GM19452 (cell line): ENCODE measurements around the gene NLRP9.
"Not testable (repeated sequence)": the region's sequence is repeated elsewhere in the genome, so short reads cannot be mapped to it uniquely, and the experiment has no call there.

ENCODE experiments used
- ATAC-seq: cut with Tn5 transposase; IDR thresholded peaks from one replicate; pipeline ENCODE4 v1.9.1; 2021; ENCODE audit not compliant: unreplicated experiment

NLRP9 gene

DNA sequence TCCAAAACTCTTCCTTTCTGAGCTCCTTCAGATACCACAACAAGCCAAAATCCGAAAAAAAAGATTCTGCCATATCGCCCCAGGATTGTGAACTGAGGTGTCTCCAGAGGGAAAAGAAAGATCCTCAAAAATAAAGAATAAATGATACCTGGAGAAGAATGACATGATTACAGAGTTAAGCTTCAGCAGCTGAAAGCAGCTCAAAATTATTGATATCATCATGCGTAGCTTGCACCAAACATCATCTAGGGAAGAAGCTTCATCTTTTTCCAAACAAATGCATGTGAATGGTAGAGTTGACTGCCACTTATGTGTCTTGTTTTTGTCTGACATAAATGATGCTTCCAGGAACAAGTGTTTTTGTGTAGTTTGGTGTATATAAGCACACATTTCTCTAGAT is at the start of gene NLRP9:
TSS of gene NLRP9 (minus strand) at position 101 of the 400 bp plus-strand sequence. CDS start at position 73, 28 bp downstream.
- ATAC-seq = no peak

GRCh38 chr19:55781112-55781511 is 42.9 kb upstream of the NLRP9 start:
- no peak for ATAC-seq

GRCh38 chr19:55778331-55778730 is 40.1 kb upstream of the NLRP9 start:
- no peak for ATAC-seq

DNA sequence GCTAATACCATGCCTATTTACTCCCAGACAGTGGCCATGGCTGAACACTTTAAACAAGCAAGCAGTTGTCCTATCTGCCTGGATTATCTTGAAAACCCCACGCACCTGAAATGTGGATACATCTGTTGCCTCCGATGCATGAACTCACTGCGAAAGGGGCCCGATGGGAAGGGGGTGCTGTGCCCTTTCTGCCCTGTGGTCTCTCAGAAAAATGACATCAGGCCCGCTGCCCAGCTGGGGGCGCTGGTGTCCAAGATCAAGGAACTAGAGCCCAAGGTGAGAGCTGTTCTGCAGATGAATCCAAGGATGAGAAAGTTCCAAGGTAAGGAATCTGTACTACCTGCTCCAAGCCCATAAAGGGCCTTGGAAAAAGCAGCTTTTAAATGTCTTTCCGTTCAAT is 39.3 kb upstream of the NLRP9 start:
- ATAC-seq = no peak

DNA sequence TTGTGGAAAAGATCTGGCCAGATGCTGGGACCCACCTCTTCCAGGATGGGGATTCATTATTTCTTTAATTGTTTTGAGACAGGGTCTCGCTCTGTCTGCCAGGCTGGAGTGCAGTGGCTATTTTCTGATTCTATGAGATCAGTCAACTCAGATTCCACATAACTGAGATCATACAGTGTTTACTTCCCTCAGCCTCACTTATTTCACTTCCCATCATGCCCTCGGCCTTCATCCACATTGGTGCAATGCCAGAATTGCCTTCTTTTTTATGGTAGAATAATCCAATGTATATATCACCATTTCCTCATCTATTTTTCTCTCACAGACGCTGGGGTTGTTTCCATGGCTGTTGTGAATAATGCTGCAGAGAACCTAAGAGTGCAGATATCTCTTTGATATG is 31.4 kb upstream of the NLRP9 start:
- ATAC-seq = not testable (repeated sequence)

DNA sequence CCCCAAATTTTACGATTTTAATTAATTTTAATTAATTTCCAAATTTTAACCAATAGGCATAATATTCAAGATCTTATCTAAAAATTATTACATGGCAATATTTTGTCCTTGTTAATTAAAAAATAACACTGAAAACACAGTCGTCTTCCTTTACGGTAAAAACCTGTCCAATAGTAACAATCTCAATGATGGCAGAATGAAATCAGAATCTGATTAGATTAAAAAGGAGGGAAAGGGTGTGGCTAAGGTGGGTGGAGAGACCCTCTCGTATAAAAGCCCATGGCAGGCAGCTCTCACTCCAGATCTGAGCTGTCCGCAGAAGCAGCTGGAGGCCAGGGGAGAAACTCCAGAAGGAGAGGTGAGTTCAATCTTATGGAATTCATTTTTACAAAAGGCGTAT is 30.6 kb upstream of the NLRP9 start, which contains the start of gene RFPL4AL1:
TSS of gene RFPL4AL1 (plus strand) at position 301 of the 400 bp plus-strand sequence. CDS start 2,687 bp downstream, outside the sequence.
- not testable (repeated sequence) for ATAC-seq

GRCh38 chr19:55766466-55766865 is 28.3 kb upstream of the NLRP9 start:
- no peak for ATAC-seq

- not testable (repeated sequence) for ATAC-seq
Observed at GRCh38 chr19:55758797-55759196, 20.6 kb upstream of the NLRP9 start, which contains the start of gene RFPL4A. Gene RFPL4A (plus strand): TSS chr19:55759097. CDS start chr19:55761801, 2,704 bp downstream.

- ATAC-seq = not testable (repeated sequence)
Observed at GRCh38 chr19:55756808-55757207, 18.6 kb upstream of the NLRP9 start.

DNA sequence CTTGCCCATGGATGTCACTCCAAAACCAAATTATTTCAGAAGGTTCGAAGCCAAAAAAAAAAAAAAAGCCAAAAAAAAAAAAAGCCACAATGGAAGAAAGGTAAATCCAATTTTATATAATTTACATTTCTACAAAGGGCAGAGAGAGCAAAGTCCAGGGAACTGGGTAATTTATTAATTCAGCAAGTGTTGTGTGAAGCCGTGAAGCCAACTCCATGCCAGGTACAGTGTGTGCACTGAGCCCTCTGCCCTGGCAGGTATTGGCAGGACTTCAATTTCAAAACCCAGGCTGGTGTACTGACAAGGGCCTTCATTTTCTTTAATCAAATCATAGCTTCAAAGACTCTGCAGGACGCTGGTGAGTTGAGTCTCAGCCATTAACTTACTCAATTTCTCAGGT is 15.2 kb upstream of the NLRP9 start:
- no peak for ATAC-seq

GRCh38 chr19:55750715-55751114 is 12.5 kb upstream of the NLRP9 start:
- ATAC-seq = no peak

- ATAC-seq = not testable (repeated sequence)
Observed at GRCh38 chr19:55730378-55730777, 7.8 kb downstream of the NLRP9 start.

DNA sequence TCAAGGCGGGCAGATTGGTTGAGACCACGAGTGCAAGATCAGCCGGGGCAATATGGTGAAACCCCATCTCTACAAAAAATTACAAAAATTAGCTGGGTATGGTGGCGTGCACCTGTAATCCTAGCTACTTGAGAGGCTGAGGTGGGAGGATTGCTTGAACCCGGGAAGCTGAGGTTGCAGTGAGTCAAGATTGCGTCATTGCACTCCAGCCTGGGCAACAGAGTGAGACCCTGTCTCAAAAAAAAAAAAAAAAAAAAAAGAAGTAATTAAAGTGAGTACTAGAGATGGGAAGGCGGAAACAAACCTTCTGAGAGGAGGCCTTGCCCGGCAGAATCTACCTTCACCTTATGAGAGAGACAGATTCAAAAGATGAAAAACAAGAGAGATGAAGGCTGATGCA is 14.7 kb downstream of the NLRP9 start:
- no peak for ATAC-seq

DNA sequence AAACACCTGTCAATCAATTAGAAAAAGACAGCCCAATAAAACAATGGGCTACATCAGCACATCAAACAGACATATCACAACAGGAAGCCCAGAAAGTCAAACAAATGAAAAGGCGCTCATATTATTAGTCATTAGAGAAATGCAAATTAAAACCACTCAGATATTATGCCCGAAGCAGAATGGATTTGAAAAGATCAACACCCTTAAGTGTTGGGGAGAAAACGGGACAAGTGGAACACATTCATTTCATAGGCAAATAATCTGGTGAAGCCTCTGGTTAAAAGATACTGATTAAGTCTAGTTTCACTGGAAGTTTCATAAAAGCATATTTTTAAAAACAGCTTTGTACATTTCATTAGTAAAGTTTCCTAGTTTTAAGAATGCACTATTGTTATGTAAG is 17.4 kb downstream of the NLRP9 start:
- ATAC-seq = no peak

DNA sequence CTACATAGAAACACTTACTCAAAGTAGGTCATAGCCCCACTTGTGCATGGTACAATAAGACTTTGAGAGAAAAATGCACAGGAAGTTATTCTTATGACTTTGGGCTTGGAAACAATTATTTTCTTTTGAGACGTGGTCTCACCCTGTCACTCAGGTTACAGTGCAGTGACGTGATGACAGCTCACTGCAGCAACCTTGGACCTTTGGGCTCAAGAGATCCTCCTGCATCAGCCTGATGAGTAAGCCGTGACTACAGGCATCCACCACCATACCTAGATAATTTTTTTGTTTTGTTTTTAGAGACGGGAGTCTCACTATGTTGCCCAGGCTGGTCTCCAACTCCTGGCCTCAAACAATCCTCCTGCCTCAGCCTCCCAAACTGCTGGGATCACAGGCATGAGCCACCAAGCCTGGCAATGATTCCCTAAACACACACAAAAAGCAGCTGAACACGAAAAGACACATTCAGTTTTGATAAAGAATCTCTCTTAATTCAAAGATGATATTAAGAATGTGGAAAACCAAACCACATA is 17.9 kb downstream of the NLRP9 start:
- ATAC-seq = no peak

DNA sequence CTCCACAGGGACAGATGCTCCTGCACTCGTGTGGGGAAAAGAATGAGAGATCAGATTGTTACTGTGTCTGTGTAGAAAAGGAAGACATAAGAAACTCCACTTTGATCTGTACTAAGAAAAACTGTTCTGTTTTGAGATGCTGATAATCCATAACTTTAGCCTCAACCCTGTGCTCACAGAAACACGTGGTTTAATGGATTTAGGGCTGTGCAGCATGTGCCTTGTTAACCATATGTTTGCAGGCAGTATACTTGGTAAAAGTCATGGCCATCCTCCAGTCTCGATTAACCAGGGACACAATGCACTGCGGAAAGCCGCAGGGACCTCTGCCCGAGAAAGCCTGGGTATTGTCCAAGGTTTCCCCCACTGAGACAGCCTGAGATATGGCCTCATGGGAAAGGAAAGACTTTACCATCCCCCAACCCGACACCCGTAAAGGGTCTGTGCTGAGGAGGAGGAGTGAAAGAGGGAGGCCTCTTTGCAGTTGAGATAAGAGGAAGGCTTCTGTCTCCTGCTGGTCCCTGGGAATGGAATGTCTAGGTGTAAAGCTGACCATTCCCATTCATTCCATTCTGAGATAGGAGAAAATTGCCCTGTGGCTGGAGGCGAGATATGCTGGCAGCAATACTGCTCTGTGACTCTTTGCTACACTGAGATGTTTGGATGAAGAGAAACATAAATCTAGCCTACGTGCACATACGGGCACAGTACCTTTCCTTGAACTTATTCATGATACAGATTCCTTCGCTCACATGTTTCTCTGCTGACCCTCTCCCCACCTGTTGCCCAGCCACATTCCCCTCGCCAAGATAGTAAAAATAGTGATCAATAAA is 20.1 kb downstream of the NLRP9 start:
- ATAC-seq = not testable (repeated sequence)

GRCh38 chr19:55717251-55717650 is 21.0 kb downstream of the NLRP9 start:
- no peak for ATAC-seq

DNA sequence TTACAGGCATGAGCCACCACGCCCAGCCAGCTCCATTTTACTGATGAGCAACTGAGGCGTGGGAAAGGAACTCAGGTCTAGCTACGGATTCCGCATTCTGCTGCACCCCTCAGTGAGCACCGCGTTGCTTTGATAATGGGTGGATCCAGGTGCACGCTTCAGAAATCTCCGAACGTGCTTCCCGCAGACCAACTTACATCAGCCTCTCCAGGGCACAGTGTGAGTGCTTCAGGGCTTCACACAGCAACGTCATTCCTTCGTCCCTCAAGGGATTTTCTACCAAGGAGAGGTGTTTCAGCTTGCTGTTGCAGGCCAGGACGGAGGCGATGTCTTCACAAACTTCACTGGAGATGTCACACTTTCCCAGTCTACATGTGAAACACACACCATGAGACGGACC is 21.7 kb downstream of the NLRP9 start:
- no peak for ATAC-seq

DNA sequence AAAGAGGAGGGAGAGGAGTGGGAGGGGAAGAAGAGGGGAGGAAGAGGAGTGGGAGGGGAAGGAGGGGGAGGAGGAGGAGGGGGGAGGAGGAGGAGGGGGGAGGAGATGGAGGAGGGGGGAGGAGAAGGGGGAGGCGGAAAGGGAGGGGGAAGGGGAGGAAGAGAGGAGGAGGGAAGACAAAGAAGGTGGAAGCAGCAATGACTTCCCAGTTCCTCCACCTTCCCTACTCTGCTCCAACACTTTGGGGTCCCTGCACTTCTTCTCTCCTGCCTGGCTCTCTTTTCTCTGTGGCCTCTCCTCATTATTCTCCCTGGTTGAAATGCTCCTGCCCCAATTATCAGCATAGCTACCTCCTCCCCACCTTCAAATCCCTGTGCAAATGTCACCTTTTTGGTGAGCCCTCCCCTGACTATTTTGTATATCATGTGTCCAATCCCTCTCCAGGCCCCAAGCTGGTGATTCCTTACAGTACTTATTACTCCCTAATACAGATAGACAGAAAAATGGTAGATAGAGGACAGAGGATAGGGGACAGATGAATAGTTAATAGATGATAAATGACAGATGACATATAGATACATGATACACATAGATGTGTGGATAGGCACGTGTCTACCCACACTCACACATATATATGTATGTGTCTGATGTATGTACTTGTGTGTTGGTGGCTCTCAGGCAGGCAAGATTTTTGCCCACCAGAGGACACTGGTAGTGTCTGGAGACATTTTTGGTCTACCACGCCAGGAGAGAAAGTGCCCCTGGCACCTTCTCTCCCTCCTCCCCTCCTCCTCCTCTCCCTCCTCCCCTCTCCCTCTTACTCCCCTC is 25.2 kb downstream of the NLRP9 start:
- ATAC-seq = no peak

DNA sequence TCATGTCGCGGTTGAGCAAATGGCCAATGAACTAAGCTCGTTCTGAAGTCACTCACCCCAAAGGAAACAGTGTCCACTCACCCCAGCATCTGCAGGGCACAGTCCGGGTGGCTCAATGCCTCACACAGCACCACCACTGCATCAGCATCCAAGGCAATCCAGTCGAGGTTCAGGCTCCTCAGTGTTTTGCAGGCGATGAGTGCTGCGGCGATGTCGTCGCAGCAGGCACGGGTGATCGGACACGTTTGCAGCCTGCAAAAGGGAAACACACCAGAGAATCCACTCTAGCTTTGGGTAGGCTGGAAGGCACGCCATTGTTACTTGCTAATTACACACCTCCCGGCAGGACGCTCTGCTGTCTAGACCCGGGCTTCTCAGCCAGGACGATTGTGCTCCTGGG is 26.5 kb downstream of the NLRP9 start:
- no peak for ATAC-seq

GRCh38 chr19:55705972-55706371 is 32.2 kb downstream of the NLRP9 start:
- no peak for ATAC-seq
